Lower lobe of right lung (tissue), 2 donors: ENCODE data around the gene STC2. TPM values are rescaled to one million over a fixed set of nuclear protein-coding genes. Genes with fewer than 3 reads are reported as not detected.

Experiments
- ATAC-seq, 2 donors: fragments of 200-7000 bp; cut with Tn5 transposase; one replicate each; pipeline ENCODE4 v1.9.1; 2020 to 2022; ENCODE audit warnings: mild to moderate bottlenecking in 2 of 2, moderate library complexity in 2 of 2
- DNase-seq: peaks from one replicate; pipeline ENCODE4 v3.0.0-alpha.2; 2020
- H3K27ac ChIP-seq: fragments of 200-600 bp; one replicate; pipeline ENCODE4 v1.8.0; 2022
- H3K27me3 ChIP-seq: fragments of 200-600 bp; one replicate; pipeline ENCODE4 v1.8.0; 2022; ENCODE audit warnings: low read depth
- H3K36me3 ChIP-seq: fragments of 200-600 bp; one replicate; pipeline ENCODE4 v1.8.0; 2022; ENCODE audit warnings: mild to moderate bottlenecking
- H3K4me1 ChIP-seq: fragments of 200-600 bp; one replicate; pipeline ENCODE4 v1.8.0; 2022
- H3K4me3 ChIP-seq: fragments of 200-600 bp; one replicate; pipeline ENCODE4 v1.8.0; 2022; ENCODE audit warnings: mild to moderate bottlenecking
- H3K9me3 ChIP-seq: fragments of 200-600 bp; one replicate; pipeline ENCODE4 v1.8.0; 2022
- intact Hi-C: fragments of 100-400 bp; cut with DNase I; formaldehyde crosslinking; loops from one replicate; pipeline ENCODE4 v1.11.0; 2022
- total RNA-seq: library from RNA; stranded (reverse); fragmentation: NEBNext Ultra II Directional; extraction: Animal tissue kit (Norgen Biotek cat#: 25700); gene quantifications from one replicate; pipeline ENCODE4 v1.2.1, GENCODE V29; 2021
- TF ChIP-seq, protein P1 (sequence below): fragments of 200-600 bp; IDR thresholded peaks from one replicate; pipeline ENCODE4 v1.8.0; 2022; ENCODE audit warnings: antibody characterized with exemption, mild to moderate bottlenecking
- donor health status: DM: no; HTN: yes; CAD: no; lungs with severe emphysema.

Gene STC2
- total RNA-seq, 1 donor from 2014 or later, result 10.8 TPM

DNA sequence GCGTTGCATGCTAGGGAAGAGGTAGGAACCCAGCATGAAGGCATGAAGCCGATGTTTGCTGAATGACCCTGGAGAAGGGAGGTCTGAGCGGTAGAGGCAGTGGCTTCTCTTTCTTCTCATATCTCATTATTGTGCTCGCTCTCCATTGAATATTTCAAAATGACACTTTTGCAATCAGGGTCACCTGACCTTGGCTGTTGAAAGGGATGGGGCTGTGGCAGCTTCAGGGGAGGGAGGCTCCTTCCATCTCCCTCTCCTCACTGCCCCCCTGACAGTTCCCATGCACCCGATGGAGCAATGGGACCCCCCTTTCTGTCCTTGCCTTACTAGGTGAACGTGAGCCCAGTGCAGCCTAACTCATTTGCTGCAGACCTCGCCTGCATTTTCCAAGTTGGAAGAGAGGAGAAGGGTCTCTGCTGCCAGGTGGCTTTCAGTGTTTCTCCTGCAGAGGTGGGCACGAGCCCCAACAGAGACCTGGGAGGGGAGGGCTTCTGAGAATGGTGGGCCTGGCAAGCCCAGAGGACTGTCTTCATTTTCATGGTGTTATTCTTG lies 17.9 kb downstream of the STC2 start:
- ATAC-seq (no peak), DNase-seq (no peak)
- H3K36me3 ChIP-seq, result no peaks in the 10 kb centered on the region

DNA sequence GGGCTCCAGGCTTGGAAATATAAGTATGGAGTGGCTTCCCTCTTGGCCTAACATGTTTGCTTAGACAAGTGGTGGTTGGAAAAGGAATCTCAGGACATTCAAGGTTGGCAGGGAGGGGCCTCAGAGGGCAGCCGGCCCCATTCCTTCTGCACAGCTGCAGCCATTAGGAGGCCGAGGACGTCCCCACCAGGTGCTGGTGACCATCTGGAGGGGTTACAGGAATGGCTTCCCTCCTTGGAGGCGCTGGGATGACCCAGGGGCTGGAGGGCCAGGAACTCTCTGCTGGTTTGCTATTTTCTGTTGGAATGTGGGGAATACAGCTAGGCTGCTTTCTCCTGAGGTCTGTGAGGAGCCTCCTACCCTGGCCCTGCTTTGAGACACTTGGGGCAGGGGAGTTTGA lies 18.5 kb downstream of the STC2 start:
- no peak for ATAC-seq
- H3K36me3 ChIP-seq, result no peaks in the 10 kb centered on the region
- TF ChIP-seq, protein P1, sequence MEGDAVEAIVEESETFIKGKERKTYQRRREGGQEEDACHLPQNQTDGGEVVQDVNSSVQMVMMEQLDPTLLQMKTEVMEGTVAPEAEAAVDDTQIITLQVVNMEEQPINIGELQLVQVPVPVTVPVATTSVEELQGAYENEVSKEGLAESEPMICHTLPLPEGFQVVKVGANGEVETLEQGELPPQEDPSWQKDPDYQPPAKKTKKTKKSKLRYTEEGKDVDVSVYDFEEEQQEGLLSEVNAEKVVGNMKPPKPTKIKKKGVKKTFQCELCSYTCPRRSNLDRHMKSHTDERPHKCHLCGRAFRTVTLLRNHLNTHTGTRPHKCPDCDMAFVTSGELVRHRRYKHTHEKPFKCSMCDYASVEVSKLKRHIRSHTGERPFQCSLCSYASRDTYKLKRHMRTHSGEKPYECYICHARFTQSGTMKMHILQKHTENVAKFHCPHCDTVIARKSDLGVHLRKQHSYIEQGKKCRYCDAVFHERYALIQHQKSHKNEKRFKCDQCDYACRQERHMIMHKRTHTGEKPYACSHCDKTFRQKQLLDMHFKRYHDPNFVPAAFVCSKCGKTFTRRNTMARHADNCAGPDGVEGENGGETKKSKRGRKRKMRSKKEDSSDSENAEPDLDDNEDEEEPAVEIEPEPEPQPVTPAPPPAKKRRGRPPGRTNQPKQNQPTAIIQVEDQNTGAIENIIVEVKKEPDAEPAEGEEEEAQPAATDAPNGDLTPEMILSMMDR, result no peak

More for the DNA sequence above, 17.9 kb downstream of the STC2 start:
- no peak overlapping the region for H3K27ac ChIP-seq
- TF ChIP-seq, protein P1, result no peak
- peaks cover 1% of the 10 kb centered on the region for H3K27me3 ChIP-seq
- intact Hi-C loops, result no loop called here
- no peaks in the 10 kb centered on the region for H3K9me3 ChIP-seq
- H3K4me3 ChIP-seq, result no peak overlapping the region
- H3K4me1 ChIP-seq, result peaks cover 9% of the 10 kb centered on the region

DNA sequence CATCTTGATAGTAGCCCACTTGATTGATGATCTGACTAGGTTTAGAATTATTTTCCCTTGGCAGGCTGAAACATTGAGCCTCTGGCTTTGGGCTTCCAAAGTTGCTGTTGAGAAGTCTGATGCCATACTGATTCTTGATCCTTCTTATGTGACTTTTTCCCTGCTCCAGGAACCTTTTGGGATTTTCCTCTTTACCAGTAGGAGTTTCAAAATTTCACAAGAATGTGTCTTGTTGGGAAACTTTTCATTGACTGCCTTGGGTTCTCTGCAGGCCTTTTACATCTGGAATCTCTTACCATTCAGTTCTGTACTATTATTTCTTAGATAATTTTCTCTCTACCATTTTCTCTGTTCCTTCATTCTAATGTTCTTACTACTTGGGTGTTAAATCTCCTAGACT lies 20.0 kb downstream of the STC2 start:
- Histone ChIP-seq H3K36me3 (no peaks in the 10 kb centered on the region), H3K27ac (no peak overlapping the region), H3K4me1 (peaks cover 5% of the 10 kb centered on the region), H3K4me3 (no peak overlapping the region), H3K9me3 (no peaks in the 10 kb centered on the region), H3K27me3 (no peaks in the 10 kb centered on the region)
- no peak for ATAC-seq
- DNase-seq, result no peak
- TF ChIP-seq, protein P1, result no peak
- intact Hi-C loops, result no loop called here

More for the DNA sequence above, 18.5 kb downstream of the STC2 start:
- DNase-seq, result no peak
- Histone ChIP-seq H3K9me3 (no peaks in the 10 kb centered on the region), H3K4me3 (no peak overlapping the region), H3K4me1 (peaks cover 8% of the 10 kb centered on the region), H3K27me3 (no peaks in the 10 kb centered on the region), H3K27ac (no peak overlapping the region)
- intact Hi-C loops, result no loop called here

- no peak overlapping the region for H3K27ac ChIP-seq
- TF ChIP-seq, protein P1, result no peak
- ATAC-seq (no peak), DNase-seq (no peak)
- H3K9me3 ChIP-seq, result no peaks in the 10 kb centered on the region
- H3K4me3 ChIP-seq, result no peak overlapping the region
- intact Hi-C loops, result no loop called here
- H3K27me3 ChIP-seq, result no peaks in the 10 kb centered on the region
- H3K36me3 ChIP-seq, result no peaks in the 10 kb centered on the region
- H3K4me1 ChIP-seq, result peaks cover 5% of the 10 kb centered on the region
Observed at GRCh38 chr5:173307695-173308094, 20.5 kb downstream of the STC2 start.

GRCh38 chr5:173306695-173307094 lies 21.5 kb downstream of the STC2 start:
- Histone ChIP-seq H3K4me3 (no peak overlapping the region), H3K9me3 (no peaks in the 10 kb centered on the region), H3K4me1 (peaks cover 10% of the 10 kb centered on the region), H3K27me3 (no peaks in the 10 kb centered on the region), H3K36me3 (no peaks in the 10 kb centered on the region), H3K27ac (no peak overlapping the region)
- intact Hi-C loops, result no loop called here
- TF ChIP-seq, protein P1, result no peak
- DNase-seq (no peak), ATAC-seq (no peak)
